GM19463 (cell line): ENCODE data around the gene SLC66A2.

Experiments
- ATAC-seq: cut with Tn5 transposase; IDR thresholded peaks from one replicate; pipeline ENCODE4 v1.9.1; 2021; ENCODE audit warnings: mild to moderate bottlenecking, moderate library complexity; ENCODE audit not compliant: unreplicated experiment

The SLC66A2 gene

DNA sequence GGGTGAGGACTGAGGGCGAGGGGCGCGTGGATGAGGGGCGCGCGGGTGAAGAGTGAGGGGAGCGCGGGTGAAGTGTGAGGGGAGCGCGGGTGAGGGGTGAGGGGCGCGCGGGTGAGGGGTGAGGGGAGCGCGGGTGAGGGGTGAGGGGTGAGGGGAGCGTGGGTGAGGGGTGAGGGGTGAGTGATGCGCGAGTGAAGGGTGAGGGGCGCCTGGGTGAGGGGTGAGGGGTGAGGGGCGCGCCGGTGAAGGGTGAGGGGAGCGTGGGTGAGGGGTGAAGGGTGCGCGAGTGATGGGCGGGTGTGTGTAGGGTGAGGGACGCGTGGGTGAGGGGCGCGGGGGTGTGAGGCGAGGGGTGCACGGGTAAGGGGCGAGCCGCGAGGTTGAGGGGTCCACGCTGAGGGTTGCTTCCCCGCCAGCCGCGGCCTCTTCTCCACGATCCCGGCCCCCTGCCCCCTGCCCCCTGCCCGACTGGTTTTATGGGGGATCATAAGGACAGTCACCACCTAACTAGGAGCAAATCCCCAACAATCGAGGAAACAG is 1.1 kb upstream of the SLC66A2 start:
- ATAC-seq, result no peak

DNA sequence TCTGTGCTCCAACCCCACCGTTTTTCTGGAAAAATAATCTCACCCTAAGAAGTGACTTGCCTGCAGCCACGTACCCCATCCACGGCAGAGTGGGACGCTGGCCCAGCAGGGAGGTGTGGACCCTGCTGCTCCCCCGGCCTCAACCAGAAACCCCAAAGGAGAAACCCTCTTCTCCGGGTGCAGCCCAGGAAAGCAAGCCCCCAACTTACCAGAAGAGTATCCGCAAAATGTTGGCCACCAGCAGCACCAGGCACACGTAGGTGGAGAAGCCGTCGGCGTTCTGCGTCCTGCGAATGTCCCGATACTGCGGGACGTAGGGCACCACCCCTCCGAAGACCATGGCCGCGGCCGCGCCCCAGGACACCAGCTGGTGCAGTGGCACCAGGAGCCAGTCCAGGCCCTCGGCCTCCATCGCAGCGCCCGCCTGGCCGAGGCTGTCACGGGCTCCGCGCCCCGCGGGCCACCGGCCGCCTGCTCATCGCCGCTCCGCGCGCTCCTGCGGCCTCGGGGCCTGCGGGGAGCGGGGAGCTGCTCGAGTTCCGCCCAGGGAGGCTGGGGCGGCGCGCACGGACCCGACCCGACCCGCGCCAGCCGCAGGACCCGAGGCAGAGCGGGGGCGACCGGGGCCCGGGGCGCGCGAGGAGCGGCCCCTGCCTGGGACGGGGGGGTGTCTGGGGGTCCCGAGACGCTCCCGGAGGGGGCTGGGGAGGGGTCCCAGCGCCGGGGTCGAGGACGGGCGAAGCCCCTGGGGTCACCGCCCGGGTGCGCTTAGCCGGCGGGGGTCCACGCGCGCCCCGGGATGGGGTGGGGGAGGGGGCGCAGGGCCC is 725 bp downstream of the SLC66A2 start:
- ATAC-seq, result peak; percentile 21

DNA sequence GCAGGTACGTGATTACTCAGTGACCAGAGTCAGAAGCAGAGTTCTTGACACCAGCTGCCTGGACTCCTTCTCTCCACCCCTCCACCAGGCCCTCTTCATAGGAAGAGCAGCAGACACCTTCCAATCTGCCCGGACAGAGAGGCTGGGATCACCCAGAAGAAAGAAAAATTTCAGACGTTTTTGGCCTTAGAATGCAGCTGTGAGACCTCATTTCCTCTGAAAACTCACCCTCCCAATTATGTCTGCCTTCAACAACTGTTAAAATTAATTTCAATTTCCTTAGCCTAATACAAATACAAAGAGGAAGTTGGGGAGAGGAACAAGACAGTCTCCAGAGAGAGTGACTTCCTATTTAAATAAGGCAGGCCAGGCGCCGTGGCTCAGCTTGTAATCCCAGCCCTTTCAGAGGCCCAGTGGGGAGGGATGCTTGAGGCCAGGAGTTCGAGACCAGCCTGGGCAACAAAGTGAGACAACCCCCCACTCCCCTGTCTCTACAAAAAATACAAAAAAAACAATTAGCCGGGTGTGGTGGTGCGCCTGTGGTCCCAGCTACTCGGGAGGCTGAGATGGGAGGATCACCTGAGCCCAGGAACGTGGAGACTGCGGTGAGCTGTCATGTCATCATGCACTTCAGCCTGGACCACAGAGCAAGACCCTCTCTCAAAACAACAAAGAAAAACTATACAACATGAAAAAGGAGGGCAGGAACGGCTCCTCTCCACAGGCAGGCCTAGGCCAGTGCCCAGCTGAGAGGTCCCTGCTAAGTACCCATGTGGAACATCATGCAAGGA is 1.6 kb downstream of the SLC66A2 start:
- no peak for ATAC-seq

DNA sequence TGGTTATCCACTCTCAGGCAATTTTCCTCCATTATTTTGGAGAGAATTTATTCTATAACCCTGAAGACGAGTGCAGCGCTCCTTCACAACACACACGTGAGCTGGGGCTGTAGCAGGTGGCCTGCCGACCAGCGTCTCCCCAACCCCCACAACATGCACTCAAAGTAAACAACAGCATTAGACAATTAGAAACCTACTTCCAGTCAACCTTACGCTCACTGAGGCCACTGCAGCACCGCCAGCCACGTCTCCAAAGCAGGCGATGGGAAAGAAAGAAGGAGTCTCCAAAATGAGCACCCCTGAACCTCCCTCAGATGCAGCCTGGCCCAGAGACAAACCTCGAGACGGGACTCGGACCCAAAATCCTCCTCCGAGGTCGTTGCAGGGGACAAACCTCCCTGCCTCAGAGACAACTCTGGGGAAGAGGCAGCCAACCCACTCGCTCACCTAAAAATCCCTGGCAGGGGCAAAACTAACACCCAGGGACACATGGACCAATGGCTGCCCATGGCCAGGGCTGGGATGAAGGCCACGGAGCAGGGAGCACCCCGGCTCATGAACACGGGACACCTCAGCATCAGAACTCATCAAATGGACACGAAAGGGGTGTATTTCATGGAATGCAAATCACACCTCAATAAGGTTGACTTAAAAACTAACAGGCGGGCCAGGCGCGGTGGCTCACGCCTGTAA is 2.6 kb downstream of the SLC66A2 start:
- no peak for ATAC-seq

DNA sequence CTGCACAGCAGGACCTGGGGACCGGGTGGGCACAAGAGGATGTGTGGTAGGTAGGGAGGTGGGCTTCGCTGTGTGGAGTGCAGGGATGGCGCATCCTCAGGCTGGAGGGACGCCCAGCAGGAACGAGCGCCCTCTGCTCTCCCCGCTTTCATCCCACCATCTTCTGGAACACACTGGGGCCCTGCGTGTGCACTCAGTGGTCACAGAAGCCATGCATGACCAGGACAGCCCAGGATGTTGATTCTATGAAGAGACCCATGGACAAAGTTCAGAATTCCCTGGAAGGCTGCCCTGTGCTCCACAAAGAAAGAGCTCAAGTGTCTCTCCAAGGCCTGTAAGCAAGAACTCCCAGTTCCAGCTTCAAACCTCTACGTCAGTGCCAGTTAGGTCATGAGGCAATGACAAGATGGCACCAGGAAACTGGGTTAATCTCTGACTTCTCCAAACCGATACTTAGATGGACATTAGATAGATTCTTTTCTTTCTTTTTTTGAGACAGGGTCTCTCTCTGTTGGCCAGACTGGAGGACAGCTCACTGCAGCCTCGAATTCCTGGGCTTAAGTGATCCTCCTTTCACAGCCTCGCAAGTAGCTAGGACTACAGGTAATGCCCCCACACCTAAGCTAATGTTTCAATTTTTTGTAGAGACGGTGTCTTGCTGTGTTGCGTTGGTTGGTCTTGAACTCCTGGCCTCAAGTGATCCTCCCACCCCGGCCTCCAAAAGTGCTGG is 3.4 kb downstream of the SLC66A2 start:
- ATAC-seq, result no peak

DNA sequence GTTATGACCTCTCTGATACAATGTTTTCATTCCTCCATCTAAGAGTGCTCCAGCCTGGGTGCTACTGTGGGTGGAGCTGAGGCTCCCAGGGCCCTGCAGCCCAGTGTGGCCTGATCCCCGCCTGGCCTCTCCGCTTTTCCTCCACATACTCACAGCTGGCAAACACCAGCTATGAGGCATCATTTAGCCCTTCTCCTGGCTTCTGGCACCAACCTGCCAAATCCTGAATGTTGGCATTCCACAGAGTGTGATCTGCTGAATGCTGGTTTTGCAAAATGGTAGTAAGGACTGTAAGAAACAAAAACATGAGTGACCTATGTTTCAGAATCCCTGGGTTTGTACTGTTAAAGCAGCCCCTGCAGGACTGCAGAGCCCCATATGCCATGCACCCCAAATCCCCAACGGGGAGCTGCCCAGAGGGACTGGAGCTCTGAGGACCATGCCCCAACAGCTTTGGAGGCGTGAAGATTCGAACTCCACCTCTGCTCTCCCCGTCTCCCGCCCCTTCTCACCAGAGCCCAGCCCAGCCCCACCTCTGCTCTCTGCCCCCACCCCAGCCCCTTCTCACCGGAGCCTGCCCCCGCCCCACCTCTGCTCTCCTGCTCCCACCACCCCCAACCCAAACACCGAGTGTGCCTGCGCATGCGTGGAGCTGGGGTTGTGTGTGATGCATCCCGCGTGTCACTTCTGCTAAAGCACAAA is 4.2 kb downstream of the SLC66A2 start:
- no peak for ATAC-seq

DNA sequence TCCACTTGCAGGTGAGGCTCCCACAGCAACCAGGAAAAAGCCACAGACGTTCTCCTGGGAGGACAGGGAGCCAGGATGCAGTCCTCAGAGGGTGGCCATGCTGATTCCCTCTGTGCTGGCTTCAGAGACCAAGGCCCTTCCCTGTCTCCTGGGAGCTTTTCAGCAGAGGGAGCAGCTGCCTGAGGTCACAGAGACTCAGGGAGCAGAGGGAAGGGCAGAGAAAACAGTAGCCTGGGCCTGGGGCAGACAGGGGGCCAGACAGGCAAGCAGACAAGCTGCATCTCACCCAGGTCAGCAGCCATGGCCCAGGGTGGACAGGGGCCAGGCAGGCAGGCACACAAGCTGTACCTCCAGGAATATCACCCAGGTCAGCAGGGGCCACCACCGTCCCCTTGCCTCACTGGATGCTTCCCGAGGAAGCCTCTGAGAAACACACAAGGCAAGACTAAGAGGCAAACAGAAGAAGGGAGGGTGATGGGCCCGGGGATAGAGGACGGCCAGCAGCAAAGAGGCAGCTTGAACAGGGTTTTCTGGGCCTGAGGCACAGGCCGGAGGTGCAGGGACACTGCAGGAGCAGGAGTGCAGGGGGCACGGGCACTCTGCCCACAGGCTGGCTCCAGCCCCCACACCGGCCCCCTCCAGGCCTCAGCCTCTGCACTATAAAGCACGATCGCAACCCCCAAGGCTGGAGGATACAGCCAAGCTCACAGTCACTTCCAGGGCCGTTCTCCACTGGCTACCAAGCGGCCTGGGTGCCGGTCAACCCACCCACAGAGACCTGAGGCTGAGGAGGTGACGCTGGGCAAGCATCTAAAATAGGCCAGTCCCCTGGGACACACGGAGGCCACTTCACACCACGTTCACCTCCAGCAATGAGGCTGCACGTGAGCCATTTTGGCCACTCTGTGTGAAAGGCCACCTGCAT is 6.1 kb downstream of the SLC66A2 start:
- ATAC-seq, result no peak

DNA sequence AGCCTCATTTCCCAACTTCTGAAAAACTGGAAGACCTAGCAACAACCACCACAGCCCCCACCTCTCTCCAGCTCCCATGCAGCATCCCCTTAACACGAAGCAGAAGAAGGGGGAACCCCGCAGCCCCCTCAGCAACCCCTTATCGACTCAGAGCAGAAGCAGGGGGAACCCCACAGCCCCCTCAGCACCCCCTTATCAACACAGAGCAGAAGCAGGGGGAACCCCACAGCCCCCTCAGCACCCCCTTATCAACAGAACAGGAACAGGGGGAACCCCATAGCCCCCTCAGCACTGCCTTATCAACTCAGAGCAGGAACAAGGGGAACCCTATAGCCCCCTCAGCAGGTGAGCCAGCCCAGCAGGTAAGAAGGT is 6.7 kb downstream of the SLC66A2 start:
- no peak for ATAC-seq

DNA sequence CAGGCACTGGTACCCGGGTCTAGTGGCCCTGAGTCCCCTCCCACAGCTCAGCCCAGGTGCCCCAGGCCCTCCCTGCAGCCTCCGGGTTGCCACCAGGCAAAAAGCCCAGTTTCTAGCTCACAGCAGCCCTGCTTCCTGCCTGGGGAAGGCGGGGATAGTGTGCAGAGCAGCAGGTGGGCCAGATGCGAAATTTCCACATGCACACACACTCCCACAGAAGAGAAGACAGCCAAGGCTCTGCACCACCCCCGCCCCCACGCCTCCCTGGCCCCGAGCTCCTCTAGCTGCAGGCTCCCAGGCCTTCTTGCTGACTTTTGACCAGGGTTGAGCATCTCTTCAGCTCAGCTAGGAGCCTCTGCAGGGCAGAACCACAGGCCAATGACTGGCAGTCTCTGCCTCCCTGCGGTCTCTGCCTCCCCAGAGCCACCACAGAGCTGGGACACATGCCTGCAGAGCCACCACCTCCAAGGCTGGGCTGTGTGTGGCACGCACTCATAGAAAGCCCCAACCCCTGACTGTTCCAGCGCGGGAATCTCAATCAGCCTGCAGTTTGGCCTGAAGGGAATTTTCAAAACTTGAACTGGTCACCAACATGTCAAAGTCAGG is 7.2 kb downstream of the SLC66A2 start:
- no peak for ATAC-seq

DNA sequence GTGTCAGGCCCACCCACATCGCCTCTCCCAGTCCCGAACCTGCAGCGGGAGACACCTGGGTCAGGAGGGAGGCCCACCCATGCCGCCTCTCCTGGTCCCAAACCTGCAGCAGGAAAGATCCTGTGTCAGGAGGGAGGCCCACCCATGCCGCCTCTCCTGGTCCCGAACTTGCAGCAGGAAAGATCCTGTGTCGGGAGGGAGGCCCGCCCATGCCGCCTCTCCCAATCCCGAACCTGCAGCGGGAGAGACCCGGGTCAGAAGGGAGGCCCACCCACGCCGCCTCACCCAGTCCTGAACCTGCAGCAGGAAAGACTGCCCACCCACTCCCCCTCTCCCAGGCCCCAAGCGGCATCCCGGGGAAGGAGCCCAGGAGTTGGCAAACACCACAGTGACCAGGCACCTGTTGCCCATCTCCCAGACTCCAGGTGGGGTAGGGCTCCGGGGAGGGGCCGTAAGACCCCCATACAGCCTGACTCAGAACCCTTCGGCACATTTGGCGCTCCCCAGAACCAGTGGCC is 7.8 kb downstream of the SLC66A2 start:
- no peak for ATAC-seq

DNA sequence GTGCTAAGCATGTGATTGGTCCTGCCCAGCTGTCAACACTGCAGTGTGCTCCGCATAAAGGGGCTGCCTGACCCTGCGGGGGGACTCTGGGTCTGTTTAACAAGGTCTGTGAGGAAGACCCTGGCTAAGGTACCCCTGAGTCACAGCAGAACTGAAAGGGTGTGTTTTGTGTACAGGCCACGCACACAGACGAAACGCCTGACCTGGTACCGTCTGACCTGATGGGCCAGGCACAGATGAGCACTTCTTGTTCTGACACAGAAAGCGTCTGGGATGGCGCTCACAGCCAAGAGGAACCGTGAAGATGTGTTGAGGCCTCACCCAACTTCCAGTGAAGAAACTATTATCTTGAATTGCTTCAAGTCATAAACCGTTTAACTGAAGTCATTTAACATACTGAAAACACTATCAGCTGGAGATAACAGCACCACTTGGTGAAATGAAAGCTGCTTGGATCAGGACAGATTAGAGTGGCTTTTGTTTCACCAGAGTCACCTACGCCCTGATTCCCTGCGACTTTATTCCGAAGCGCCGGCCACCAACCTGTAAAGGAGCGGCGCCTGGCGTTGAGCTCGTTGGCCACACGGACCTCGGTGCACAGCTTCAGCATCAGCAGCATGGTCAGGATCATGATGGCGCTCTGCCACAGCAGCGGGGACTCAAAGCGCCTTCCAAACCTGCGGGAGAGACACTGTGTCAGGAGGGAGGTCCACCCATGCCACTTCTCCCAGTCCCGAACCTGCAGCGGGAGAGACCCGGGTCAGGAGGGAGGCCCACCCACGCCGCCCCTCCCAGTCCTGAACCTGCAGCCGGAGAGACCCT is 8.5 kb downstream of the SLC66A2 start:
- no peak for ATAC-seq

DNA sequence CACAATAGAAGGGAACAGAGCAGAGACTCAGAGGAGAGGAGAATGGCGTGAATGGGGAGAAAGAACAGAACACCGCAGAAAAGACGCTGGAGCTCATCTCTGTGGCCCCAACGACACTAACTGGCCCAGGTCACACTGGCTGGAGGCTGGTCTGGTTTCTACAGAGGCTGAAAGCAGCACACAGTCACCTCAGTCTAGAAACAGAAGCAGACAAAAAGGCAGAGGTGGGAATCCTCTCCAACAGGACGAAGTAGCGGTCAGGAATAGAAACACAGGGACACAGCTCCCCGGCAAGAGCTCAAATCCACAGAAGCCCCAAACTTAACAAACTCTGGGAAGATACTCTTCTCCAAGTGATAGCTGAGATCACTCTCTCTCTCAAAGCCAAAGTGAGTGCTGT is 9.2 kb downstream of the SLC66A2 start:
- ATAC-seq, result no peak

DNA sequence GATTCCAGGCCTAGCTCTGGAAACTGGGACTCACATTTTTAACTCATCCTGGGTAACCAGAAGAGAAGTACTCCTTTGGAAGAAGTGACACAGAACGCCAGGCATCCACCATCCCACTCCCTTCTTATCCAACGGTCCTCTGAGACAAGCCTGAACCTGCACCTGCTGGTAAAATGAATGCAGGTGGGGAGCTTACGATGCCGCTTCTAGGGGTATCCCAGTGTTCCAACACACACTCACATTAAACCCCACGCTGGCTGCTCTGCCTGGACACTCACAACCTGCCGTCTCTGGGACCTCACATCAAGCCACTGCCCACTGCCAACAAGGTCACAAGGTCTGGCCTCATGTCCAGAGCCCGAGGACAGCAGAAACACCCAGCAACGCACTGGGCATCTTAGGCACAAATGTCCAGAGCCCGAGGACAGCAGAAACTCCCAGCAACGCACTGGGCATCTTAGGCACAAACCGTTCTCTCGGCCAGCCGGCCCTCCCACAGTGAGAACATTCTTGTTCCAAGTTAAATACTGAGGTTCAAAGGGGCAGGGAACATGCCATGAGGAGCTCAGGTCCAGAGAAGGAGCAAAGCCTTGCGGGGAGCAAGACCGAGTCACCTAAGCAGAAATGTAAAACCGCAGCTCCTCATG is 9.9 kb downstream of the SLC66A2 start:
- ATAC-seq, result no peak

DNA sequence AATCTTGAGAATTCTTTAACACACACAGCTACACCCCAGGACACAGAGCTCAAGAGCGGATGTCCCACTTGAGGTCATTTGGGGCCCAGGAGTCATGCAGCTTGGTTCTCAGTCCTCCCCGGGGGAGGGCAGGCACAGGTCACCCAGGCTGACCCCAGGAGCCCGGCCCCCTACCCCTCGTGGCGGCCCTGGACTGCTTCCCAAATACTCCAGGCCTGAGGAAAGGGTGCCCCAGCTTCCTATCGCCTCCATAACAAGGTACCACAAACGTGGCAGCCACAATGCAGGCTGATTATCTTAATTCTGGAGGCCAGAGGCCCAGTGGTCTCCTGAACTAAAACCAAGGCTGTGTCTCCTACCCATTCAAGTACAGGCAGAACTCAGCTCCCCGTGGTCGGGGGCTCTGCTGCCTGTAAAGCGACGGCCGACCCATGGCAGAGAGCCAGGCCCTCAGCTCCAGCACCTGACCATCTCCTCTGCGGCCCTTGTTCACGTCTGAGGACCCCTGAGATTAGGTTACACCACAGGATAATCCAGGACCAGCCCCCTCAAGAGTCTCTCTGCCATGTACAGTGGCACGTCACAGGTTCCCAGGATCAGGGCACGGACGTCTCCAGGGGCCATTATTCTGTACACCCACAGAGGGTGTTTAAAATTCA is 10.5 kb downstream of the SLC66A2 start:
- no peak for ATAC-seq

DNA sequence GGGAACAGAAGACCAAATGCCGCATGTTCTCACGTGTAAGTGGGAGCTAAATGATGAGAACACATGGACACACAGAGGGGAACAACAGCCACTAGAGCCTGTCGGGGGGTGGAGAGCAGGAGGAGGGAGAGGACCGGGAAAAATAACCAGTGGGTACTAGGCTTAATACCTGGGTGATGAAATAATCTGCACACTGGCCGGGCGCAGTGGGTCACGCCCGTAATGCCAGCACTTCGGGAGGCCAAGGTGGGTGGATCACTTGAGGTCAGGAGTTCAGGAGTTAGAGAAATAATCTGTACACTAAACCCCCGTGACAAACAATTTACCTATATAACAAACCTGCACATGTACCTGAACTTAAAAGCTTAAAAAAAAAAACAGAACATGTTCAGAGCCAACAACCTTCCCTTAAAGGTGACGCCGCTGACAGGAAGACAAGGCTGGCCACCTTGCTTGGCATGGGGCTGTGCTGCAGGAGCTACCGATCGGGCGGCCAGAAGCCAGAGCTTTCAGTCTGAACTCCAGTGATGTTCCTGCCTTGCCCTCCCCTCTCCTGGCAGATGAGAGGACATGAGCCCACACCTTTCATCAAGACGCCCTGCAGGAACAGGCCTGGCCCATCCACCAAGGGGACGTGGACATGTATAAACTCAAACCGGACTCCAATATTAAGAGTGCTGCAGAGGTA is 11.2 kb downstream of the SLC66A2 start:
- ATAC-seq, result no peak

DNA sequence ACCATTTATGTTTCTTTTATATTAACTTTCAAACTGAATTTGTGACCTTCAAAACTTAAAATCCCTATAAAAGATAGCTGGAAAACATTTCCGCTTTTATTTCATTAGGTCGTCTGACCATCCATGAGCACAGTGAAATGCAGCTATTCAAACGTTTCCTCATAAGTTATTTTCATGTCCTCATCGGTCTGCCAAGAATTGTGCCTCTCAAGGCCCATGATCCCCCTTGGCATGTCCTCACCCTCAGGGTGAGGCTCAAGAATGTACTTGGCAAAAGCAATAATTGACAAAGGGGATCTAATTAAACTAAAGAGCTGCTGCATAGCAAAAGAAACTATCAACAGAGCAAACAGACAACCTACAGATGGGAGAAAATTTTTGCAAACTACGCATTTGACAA is 12.4 kb downstream of the SLC66A2 start:
- no peak for ATAC-seq
